Glomerular visceral epithelial cell (primary cell): ENCODE results near the gene TAF6.

ENCODE experiments used
- DNase-seq: peaks from one replicate; pipeline ENCODE4 v3.0.0-alpha.2; 2016; ENCODE audit errors: extremely low spot score

The TAF6 gene

GRCh38 chr7:100124301-100125230 lies 5.4 kb upstream of the TAF6 start:
- DNase-seq = no peak

DNA sequence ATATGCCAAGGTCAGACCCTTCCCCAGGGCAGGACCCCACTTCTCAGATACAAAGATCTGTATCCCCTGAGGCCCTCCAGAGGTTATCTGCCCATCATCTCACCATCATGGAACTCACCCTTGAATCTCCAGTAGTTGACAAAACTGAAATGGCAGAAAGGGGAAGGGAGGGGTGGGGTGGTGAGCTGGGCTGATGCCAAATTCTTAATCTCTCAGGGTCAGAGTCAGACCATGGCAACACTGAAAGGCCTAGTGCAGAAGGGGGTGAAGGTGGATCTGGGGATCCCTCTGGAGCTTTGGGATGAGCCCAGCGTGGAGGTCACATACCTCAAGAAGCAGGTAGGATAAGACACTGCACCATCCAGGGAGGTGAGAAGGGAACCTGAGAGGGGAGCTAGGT lies 3.4 kb upstream of the TAF6 start:
- DNase-seq = no peak

- DNase-seq = no peak
Measured at GRCh38 chr7:100122067-100122466, 2.9 kb upstream of the TAF6 start.

DNA sequence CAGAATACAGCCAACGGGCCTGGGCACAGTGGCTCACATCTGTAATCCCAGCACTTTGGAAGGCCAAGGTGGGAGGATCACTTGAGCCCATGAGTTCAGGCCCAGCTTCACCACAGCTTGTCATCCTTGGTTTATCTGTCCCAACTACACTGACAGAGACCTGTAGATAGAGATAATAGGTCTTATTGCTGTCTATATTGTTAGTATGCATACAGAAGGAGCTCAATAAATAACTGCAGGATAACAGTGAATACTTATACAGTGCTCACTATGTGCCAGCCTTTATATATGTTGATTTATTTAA lies 1.5 kb upstream of the TAF6 start:
- DNase-seq = no peak

DNA sequence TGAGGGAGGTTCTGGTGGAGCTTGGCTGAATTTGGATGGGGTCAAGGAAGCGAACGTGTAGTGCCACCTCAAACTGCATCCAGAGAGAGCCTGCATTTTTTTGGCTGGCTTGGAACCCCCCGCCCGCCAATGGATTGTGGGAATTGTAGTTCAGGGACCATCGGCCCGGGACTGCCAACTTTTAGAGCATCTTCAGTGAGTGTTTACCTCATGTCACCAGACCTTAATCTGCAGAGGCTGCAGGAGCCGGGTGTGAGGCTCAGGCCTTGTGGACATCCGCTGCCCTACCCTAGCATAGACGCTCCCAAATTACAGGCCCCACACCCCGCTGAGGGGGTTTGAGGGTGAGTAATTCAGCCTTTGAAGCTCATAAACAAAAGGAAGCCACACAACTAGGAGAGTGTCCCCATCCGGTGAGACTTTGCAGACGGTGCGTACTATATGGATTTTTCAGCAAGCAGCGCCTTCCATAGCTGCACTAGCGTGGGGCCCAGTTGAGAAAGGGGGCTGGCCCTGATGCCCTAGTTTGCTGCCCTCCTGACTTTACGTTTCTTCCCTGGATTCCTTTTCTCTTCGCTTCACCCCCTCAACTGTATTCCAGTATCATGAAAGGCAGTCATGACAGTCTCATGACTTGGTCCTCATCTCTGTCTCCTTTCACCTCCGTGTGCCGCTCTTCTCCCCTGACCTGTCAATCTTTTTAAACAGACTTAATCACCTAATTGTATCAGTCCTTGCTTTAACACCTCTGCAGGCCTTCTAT lies 993 bp upstream of the TAF6 start:
- DNase-seq = peak; percentile 52

GRCh38 chr7:100118388-100119071 lies 628 bp downstream of the TAF6 start:
- peak; percentile 50 for DNase-seq

GRCh38 chr7:100115026-100115425 lies 4.1 kb downstream of the TAF6 start:
- no peak for DNase-seq

DNA sequence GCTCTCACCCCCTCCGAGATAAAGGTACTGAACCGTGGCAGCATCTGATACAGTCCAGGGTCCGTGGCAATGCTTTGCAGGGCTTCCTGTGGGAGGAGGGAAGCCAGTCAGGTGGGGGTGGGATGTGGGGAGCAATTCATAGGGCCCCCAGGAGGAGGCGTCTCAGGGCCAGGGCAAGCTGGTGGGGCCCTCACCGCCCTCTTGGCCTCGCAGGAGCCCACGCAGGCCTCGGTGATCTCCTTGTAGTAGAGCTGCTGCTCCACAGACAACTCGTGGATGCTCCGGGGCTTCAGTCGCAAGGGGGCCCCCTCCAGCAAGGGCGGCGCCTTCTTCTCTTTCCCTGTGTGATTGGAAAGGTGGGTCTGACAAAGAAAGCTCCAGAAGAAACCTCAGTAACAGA lies 7.2 kb downstream of the TAF6 start:
- no peak for DNase-seq

GRCh38 chr7:100111156-100111555 lies 8.0 kb downstream of the TAF6 start:
- DNase-seq = no peak

GRCh38 chr7:100109521-100110163 lies 9.5 kb downstream of the TAF6 start:
- DNase-seq = no peak

GRCh38 chr7:100107890-100108289 lies 11.3 kb downstream of the TAF6 start:
- no peak for DNase-seq

GRCh38 chr7:100107125-100107737 lies 11.9 kb downstream of the TAF6 start:
- no peak for DNase-seq

- no peak for DNase-seq
Measured at GRCh38 chr7:100106633-100107032, 12.5 kb downstream of the TAF6 start.

DNA sequence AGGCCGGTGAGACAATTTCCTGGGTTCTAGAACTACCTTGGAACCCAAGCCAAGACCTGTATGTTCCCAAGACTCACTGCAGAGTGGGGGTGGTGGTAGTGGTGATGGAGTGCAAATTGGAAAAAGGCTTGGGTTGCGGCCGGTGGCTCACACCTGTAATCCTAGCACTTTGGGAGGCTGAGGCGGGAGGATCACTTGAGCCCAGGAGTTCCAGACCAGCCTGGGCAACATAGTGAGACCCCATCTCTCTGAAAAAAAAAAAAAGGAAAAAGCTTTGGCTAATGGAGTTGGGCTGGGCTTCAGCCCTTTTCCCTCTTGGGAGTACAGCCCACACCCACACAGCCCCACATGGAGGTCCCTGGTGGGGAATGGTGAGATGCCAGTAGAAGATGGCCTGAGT lies 13.6 kb downstream of the TAF6 start:
- DNase-seq = no peak

DNA sequence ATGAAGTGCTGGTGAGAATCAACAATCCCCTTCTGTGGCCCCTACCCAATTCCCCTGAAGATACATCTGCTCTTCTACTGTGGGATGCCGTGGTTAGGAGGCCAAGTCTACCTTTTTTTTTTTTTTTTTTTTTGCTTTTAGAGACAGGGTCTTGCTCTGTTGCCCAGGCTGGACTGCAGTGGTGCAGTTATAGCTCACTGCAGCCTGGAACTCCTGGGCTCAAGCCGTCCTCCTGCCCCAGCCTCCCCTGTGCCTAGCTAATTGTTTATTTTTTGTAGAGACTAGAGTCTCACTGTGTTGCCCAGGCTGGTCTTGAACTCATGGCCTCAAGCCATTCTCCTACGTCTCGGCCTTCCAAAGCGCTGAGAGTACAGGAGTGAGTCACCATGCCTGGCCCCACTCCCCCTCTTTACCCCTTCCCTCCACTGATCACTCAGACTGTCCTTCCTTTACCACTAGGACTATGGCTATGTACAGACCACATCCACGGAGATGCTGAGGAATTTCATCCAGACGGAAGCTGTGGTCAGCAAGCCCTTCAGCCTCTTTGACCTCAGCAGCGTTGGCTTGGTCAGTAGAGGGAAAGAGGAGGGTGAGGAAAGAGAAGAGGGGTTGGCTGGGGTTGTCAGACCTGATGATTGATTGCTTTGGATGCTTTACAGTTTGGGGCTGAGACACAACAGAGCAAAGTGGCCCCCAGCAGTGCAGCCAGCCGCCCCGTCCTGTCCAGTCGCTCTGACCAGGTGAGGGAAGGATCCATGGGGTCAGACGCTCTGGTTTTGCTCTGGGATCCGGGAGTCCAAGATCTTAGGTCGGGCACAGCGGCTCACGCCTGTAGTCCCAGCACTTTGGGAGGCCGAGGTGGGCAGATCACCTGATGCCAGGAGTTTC lies 16.0 kb downstream of the TAF6 start:
- DNase-seq = peak; percentile 98

- DNase-seq = peak; percentile 99
Measured at GRCh38 chr7:100101016-100101862, 17.9 kb downstream of the TAF6 start, which contains the start of the genes AP4M1 and MCM7. Gene AP4M1, plus strand, starts transcription at chr7:100101643. Its CDS starts 72 bp downstream, at chr7:100101715. Gene MCM7, minus strand, starts transcription at chr7:100101397. Its CDS starts 103 bp downstream, at chr7:100101294.

- peak; percentile 95 for DNase-seq
Measured at GRCh38 chr7:100100420-100101015, 18.6 kb downstream of the TAF6 start.

- no peak for DNase-seq
Measured at GRCh38 chr7:100099452-100099851, 19.7 kb downstream of the TAF6 start.

- no peak for DNase-seq
Measured at GRCh38 chr7:100098913-100099312, 20.2 kb downstream of the TAF6 start.
